ENCODE measurements around the gene SPRED3.

- TF ChIP-seq ZSCAN32 (CRISPR knock-in tag; IDR thresholded peaks at IDR 0.05) = no peak
- TF ChIP-seq ZNF121 (CRISPR knock-in tag; conservative IDR thresholded peaks at IDR 0.05) = no peak
- no peak for TF ChIP-seq SMC3 (conservative IDR thresholded peaks at IDR 0.05; ENCODE audit: insufficient read depth, low read depth, low read length)
- no peak for TF ChIP-seq ZFP91 (CRISPR knock-in tag; IDR thresholded peaks at IDR 0.05)
- no peak for TF ChIP-seq NR0B1 (IDR thresholded peaks at IDR 0.05; ENCODE audit: partially characterized antibody)
- no peak for TF ChIP-seq E2F5 (CRISPR knock-in tag; IDR thresholded peaks at IDR 0.05)
- TF ChIP-seq RBBP5 (IDR thresholded peaks at IDR 0.05; ENCODE audit: borderline replicate concordance, insufficient read depth, low read length, poor library complexity, severe bottlenecking) = no peak
- TF ChIP-seq MECOM (CRISPR knock-in tag; IDR thresholded peaks at IDR 0.05) = no peak
- TF ChIP-seq HDAC3 (IDR thresholded peaks at IDR 0.05; ENCODE audit: borderline replicate concordance, partially characterized antibody) = no peak
- no peak for TF ChIP-seq HMBOX1 (IDR thresholded peaks at IDR 0.05)
- TF ChIP-seq HOMEZ (CRISPR knock-in tag; IDR thresholded peaks at IDR 0.05) = no peak
- no peak for TF ChIP-seq CHD2 (IDR thresholded peaks at IDR 0.05; ENCODE audit: low read depth, low read length)
- TF ChIP-seq ZBTB43 (CRISPR knock-in tag; IDR thresholded peaks at IDR 0.05) = no peak
Measured at GRCh38 chr19:38445362-38445761, 56.9 kb downstream of the SPRED3 start.
